WI38 (cell line): ENCODE data around the gene TMUB2.

Experiments used
- H3K4me3 ChIP-seq: 2 replicates; pipeline ENCODE4 v1.5.1; 2011; ENCODE audit warnings: low read depth, mild to moderate bottlenecking, control low read depth, low read length
- TF ChIP-seq, protein P1 (sequence below): IDR thresholded peaks from 2 replicates; pipeline ENCODE4 v1.5.1; 2012; ENCODE audit warnings: low read depth, mild to moderate bottlenecking, control low read depth, low read length

The TMUB2 gene

DNA sequence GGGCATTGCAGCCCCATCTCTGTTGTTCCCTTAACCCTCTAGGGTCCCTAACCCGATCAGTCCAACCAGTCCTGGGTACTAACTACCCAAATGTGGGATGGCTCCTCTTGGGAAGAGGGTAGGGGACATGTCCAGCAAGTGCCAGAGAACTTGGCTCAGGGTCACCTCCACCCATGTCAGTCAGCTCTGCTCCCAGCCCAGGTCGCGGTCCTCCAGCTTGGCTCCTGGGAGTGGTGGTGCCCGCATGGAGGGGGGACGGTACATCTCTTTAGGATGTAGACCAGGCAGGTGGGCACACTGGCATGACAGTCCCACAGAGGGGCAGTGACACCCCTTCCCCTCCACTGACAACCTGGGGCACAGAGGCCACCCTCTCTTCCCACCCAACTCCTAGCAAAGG, 6.0 kb downstream of the TMUB2 start:
- no peak overlapping the region for H3K4me3 ChIP-seq
- TF ChIP-seq, protein P1, sequence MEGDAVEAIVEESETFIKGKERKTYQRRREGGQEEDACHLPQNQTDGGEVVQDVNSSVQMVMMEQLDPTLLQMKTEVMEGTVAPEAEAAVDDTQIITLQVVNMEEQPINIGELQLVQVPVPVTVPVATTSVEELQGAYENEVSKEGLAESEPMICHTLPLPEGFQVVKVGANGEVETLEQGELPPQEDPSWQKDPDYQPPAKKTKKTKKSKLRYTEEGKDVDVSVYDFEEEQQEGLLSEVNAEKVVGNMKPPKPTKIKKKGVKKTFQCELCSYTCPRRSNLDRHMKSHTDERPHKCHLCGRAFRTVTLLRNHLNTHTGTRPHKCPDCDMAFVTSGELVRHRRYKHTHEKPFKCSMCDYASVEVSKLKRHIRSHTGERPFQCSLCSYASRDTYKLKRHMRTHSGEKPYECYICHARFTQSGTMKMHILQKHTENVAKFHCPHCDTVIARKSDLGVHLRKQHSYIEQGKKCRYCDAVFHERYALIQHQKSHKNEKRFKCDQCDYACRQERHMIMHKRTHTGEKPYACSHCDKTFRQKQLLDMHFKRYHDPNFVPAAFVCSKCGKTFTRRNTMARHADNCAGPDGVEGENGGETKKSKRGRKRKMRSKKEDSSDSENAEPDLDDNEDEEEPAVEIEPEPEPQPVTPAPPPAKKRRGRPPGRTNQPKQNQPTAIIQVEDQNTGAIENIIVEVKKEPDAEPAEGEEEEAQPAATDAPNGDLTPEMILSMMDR, result no peak

- no peak overlapping the region for H3K4me3 ChIP-seq
- TF ChIP-seq, protein P1, result no peak
Measured at GRCh38 chr17:44193326-44194084, 6.7 kb downstream of the TMUB2 start.

- no peak overlapping the region for H3K4me3 ChIP-seq
- TF ChIP-seq, protein P1, result no peak
Measured at GRCh38 chr17:44197107-44197506, 10.3 kb downstream of the TMUB2 start.

DNA sequence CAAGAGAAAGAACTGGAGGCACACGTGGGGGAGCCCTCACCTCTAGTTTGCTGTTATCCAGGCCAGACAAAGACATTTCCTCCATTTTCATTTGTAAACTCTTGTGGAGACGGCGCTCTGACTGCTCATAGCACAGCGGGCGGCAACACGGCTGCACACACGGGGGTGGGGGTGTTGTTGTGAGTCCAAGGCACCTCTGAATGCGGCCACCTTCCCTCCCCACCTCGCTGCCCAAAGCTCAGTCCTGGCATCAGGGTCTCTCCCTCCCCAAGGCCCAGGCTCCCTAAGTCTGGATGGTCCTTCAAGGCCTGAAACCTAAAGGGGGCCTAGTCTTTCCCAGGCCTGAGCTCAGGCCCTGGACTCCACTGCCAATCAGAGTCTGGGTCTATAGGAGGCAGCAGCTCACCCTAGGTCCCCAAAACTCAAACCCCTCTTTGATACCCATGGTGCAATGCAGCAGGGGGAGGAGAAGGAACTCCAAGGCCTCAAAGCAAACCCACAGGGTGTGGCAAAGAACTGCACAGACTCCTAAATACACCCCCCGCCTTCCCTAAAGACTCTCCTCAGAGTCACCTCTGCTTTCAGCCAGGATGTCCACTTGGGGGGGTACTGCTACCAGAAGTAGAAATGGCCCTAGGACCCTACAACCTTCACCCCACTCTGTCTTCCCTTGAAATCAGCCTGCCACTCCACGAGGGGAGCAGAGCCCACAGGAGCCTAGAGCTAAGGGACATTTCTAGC, 11.4 kb downstream of the TMUB2 start:
- H3K4me3 ChIP-seq, result peak overlapping the region; percentile 86
- TF ChIP-seq, protein P1, result no peak

- TF ChIP-seq, protein P1, result no peak
- H3K4me3 ChIP-seq, result peak overlapping the region; percentile 86
Measured at GRCh38 chr17:44198721-44199552, 12.2 kb downstream of the TMUB2 start.

GRCh38 chr17:44199553-44200477, 13.0 kb downstream of the TMUB2 start, which contains the start of gene ATXN7L3:
TSS of gene ATXN7L3 (minus strand) at chr17:44199884. CDS start at chr17:44198070, 1,814 bp downstream.
- TF ChIP-seq, protein P1, result no peak
- peak within 1 kb of the TSS; percentile 86 for H3K4me3 ChIP-seq
